Hepatocyte (in vitro differentiated cells): ENCODE data around the gene LEKR1.

Experiments
- CTCF ChIP-seq: fragments of 200-600 bp; sonication (generic); IDR thresholded peaks from 2 replicates; pipeline ENCODE4 v1.5.1; 2016; ENCODE audit warnings: antibody characterized with exemption, mild to moderate bottlenecking; ENCODE audit not compliant: poor library complexity
- EZH2 ChIP-seq: fragments of 200-600 bp; sonication (generic); IDR thresholded peaks from 2 replicates; pipeline ENCODE4 v1.6.1; 2016; ENCODE audit warnings: antibody characterized with exemption, mild to moderate bottlenecking, borderline replicate concordance
- EZH2phosphoT487 ChIP-seq: fragments of 200-600 bp; sonication (generic); IDR thresholded peaks from one replicate; pipeline ENCODE4 v1.6.1; 2018; ENCODE audit warnings: antibody characterized with exemption, mild to moderate bottlenecking, low read depth, moderate library complexity; ENCODE audit not compliant: unreplicated experiment, severe bottlenecking

DNA sequence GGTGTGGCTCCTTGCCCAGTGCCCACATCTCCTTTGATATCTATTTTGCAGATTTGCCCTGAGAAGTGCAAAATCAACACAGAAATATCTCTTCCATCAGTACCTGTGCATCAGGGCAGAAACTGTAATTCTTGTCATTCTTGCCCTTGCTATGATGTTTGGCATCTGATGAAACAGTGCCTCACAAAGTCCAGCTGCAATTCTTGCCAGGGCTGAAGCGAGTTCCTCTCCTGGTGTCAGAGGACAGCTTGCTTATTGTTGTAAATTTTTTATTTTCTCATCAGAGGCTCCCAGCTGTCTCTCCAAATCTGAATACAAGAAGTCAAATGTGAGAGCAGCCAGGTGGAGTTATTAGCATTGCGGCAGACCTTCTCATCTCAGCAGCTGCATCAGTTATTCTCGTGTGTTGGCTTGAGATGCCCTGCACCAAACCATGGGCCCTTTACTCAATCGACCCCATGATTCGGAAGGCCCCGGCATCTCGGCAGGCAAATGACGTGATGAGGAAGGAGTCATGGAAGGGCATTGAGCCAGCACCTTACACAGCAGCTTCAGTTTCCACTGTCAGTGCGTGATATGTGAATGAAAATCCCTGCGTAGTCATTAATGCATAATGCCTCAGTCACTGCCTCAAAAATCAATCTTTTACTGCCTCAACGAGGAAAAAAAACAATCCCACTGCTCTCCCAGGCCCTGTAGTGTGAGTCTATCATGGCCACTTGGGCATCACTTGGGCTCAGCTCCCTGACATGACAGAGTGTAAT lies 240.4 kb downstream of the LEKR1 start:
- TF ChIP-seq CTCF = no peak
- TF ChIP-seq EZH2phosphoT487 = no peak
- TF ChIP-seq EZH2 = no peak
